Ovary (tissue), 9 donors: ENCODE data around the gene RSPH1. TPM values are rescaled to one million over a fixed set of nuclear protein-coding genes. Genes with fewer than 3 reads are reported as not detected.
"Not testable (repeated sequence)": the region's sequence is repeated elsewhere in the genome, so short reads cannot be mapped to it uniquely, and the experiment has no call there.

Experiments used
- DNase-seq, 5 donors: peaks; one replicate each; pipeline ENCODE4 v3.0.0-alpha.2; 2019 to 2020
- H3K27ac ChIP-seq, 2 donors: fragments of 200-600 bp; one replicate each; pipeline versions ENCODE4 v1.5.1 to v1.8.0; 2019 to 2022
- H3K27me3 ChIP-seq: fragments of 200-600 bp; one replicate; pipeline ENCODE4 v1.8.0; 2022
- H3K36me3 ChIP-seq: fragments of 200-600 bp; sonication (generic); one replicate; pipeline ENCODE4 v1.5.1; 2019
- H3K4me1 ChIP-seq: one replicate; pipeline ENCODE4 v1.8.1; 2013; ENCODE audit warnings: mild to moderate bottlenecking, moderate library complexity; ENCODE audit not compliant: insufficient read depth
- H3K4me3 ChIP-seq: fragments of 200-600 bp; sonication (generic); one replicate; pipeline ENCODE4 v1.5.1; 2017
- H3K9me3 ChIP-seq, 2 donors: fragments of 200-600 bp in 1 of 2; sonication (generic) in 1 of 2; one replicate each; pipeline versions ENCODE4 v1.5.1 to v1.8.1; 2013 to 2019; ENCODE audit warnings: mild to moderate bottlenecking in 1 of 2, moderate library complexity in 1 of 2
- CTCF ChIP-seq, 3 donors: fragments of 450-650 bp in 2 of 3; fragments of 200-600 bp in 1 of 3; IDR thresholded peaks; one replicate each; pipeline versions ENCODE4 v1.5.1 to v1.8.0; 2016 to 2022; ENCODE audit warnings: antibody characterized with exemption in 3 of 3, mild to moderate bottlenecking in 1 of 3
- EP300 ChIP-seq: sonication (generic); formaldehyde crosslinking; IDR thresholded peaks from one replicate; pipeline ENCODE4 v1.6.1; 2017; ENCODE audit warnings: antibody characterized with exemption
- POLR2A ChIP-seq: fragments of 450-650 bp; IDR thresholded peaks from one replicate; pipeline ENCODE4 v1.6.1; 2017; ENCODE audit warnings: antibody characterized with exemption, mild to moderate bottlenecking, moderate library complexity
- WGBS, 3 donors: extraction: QIAGEN DNeasy Blood & Tissue Kit in 1 of 3; methylation state at CpG; one replicate each; pipeline versions ENCODE4 v1.1.5 to v1.1.7; 2013 to 2017; 5-methylcytosine and 5-hydroxymethylcytosine counted together
- intact Hi-C, 4 donors: fragments of 100-400 bp; cut with DNase I; formaldehyde crosslinking; loops; one replicate each; pipeline versions ENCODE4 v1.11.0 to v1.15.1; 2022 to 2023
- polyA plus RNA-seq, 2 donors: library from polyadenylated mRNA; stranded (reverse); fragments of 200-250 nt in 1 of 2; fragments of 350-450 nt in 1 of 2; fragmentation: Illumina TruSeq in 1 of 2; extraction: RNeasy Lipid Tissue Mini Kit (QIAGEN cat#74804) in 1 of 2; gene quantifications; one replicate each; pipeline ENCODE4 v1.2.3, GENCODE V29; 2013 to 2014
- total RNA-seq, 7 donors: library from RNA; depleted of rRNA in 2 of 7; stranded (reverse); fragments of >200 nt in 2 of 7; fragmentation: NEBNext Ultra II Directional in 3 of 7; extraction: Animal tissue kit (Norgen Biotek cat#: 25700) in 3 of 7; gene quantifications; one replicate each; pipeline versions ENCODE4 v1.1.0 to v1.2.4, GENCODE V29; 2016 to 2023
- donor health status: DM: no; HTN: no; CAD: no; lungs with moderate emphysema.
- donor health status: DM: no; HTN: no; CAD: no.
- donor health status: Bipolar disorder and iron deficiency.
- donor health status: DM: yes; HTN: yes; CAD: no.
- donor health status: DM: no; HTN: no; CAD: no.
- donor health status: DM: yes; HTN: yes; CAD: no.

Gene RSPH1
- total and polyA plus RNA-seq, 9 donors = 0.76 to 37.5 (median 2.5) TPM

GRCh38 chr21:42471206-42471605 is 24.8 kb downstream of the RSPH1 start:
- Histone ChIP-seq H3K4me3 (no peak overlapping the region), H3K27me3 (no peaks in the 10 kb centered on the region), H3K9me3 (no peaks in the 10 kb centered on the region), H3K36me3 (no peaks in the 10 kb centered on the region), H3K27ac (no peak overlapping the region), H3K4me1 (no peaks in the 10 kb centered on the region)
- 86 to 91% (median 90%) methylated on average over 9 of the region's 9 CpGs for WGBS, 3 donors
- no peak for DNase-seq
- TF ChIP-seq POLR2A = no peak
- TF ChIP-seq CTCF (IDR thresholded peaks at IDR 0.05) = no peak
- no peak for TF ChIP-seq EP300
- intact Hi-C loops = loop anchor here in 1 of 4 donors (5.0 kb wide), 1 partner anchor 49 kb away; no protein-coding TSS in a partner anchor

DNA sequence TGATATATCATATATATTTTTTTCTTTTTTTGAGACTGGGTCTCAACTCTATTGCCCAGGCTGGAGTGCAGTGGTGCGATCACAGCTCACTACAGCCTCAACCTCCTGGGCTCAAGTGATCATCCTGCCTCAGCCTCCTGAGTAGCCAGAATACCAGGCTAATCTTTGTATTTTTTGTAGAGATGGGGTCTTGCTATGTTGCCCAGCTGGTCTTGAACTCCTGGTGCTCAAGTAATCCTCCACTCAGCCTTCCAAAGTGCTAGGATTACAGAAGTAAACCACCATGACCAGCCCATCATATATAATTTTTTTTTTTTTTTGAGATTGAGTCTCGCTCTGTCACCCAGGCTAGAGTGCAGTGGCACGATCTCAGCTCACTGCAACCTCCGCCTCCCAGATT is 26.3 kb downstream of the RSPH1 start:
- H3K36me3 ChIP-seq, DNase-seq, H3K9me3 ChIP-seq, H3K4me1 ChIP-seq, H3K27me3 ChIP-seq, H3K27ac ChIP-seq, H3K4me3 ChIP-seq: not testable (repeated sequence)
- intact Hi-C loops = loop anchor here in 1 of 4 donors (5.0 kb wide), 1 partner anchor 47 kb away; no protein-coding TSS in a partner anchor
- 95 to 97% (median 97%) methylated on average over 4 of the region's 4 CpGs for WGBS, 3 donors

- WGBS, 3 donors = 87 to 96% (median 88%) methylated on average over 2 of the region's 2 CpGs
- no peaks in the 10 kb centered on the region for H3K9me3 ChIP-seq
- no peak for DNase-seq
- no peak for TF ChIP-seq CTCF (IDR thresholded peaks at IDR 0.05)
- no peak for TF ChIP-seq POLR2A
- no peak for TF ChIP-seq EP300
- no peak overlapping the region for H3K27ac ChIP-seq
- no peaks in the 10 kb centered on the region for H3K27me3 ChIP-seq
- intact Hi-C loops = no loop called here
- no peak overlapping the region for H3K4me3 ChIP-seq
- no peaks in the 10 kb centered on the region for H3K4me1 ChIP-seq
- H3K36me3 ChIP-seq = no peaks in the 10 kb centered on the region
Observed at GRCh38 chr21:42469272-42469671, 26.8 kb downstream of the RSPH1 start.

DNA sequence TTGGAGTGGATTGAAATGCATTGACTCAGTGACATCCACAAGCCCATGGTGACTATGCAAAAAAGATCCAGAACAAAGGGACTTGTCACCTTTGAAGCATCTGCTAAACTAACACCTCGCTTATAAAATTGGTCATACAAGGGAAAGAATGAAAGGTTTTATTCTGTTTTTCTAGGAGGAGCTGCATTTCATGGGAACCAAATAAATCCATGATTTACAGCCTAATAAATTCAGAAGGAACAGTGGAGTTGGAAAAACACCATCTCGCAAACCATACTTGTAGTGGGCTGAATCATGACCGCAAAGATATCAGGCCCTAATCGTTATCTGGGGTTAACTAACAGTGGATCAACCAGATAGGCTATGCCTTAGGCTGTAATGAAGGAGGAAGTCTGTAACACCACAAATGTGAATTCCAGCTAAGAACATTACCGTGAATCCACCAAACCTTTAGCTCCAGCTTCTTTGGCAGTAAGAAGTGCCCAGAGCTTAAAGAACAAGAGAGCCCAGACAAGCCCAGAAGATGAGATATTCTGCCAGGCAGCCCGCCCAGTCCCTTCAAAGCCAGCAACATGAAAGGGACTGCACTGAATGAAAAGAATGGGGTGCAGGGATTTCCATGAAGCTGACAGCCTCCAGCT is 27.4 kb downstream of the RSPH1 start:
- 63 to 86% (median 81%) methylated on average over 6 of the region's 6 CpGs for WGBS, 3 donors
- no peaks in the 10 kb centered on the region for H3K27me3 ChIP-seq
- DNase-seq = no peak
- H3K9me3 ChIP-seq = no peaks in the 10 kb centered on the region
- H3K4me3 ChIP-seq = no peak overlapping the region
- no peaks in the 10 kb centered on the region for H3K4me1 ChIP-seq
- no peaks in the 10 kb centered on the region for H3K36me3 ChIP-seq
- intact Hi-C loops = no loop called here
- TF ChIP-seq POLR2A = no peak
- TF ChIP-seq EP300 = no peak
- no peak for TF ChIP-seq CTCF (IDR thresholded peaks at IDR 0.05)
- no peak overlapping the region for H3K27ac ChIP-seq

DNA sequence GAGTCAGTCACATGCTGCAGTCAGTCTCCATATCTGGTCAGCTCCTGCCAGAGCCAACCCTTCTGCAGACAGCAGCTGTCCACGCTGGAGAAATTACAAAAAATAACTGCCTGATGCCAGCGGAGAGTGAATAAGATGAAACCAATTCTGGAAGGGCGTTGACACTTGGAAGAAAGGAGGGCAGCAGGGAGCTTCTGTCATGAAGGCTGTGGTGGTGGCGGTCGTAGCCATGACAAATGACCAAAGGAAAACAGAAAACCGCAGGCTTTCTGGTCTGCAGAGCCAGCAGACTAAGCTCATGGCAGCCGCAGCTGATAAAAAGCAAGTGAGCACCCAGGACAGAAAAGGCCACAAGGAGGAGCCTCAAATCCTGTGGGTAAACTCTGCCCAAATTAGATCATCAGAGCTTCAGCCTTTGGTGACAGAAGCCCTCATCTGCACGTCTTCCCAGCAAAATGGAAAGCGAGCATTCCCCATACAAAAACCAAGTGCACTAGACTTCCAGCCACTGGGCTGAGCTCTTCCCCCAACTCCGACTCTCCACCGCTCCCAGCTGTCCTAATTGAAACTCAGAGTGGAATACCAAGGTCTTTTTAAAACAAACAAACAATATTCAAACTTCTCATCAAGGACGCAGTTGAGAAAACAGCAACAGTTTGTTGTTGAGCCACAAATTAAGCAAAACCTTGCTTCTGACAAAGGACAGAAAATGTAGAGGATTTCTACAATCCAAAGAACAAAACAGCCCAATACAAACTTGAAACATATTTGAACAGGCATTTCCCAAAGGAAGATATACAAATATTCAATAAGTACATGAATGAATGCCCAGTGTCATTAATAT is 28.7 kb downstream of the RSPH1 start:
- H3K36me3 ChIP-seq = no peaks in the 10 kb centered on the region
- no peak overlapping the region for H3K4me3 ChIP-seq
- DNase-seq = no peak
- no peak overlapping the region for H3K27ac ChIP-seq
- intact Hi-C loops = no loop called here
- H3K4me1 ChIP-seq = no peaks in the 10 kb centered on the region
- TF ChIP-seq EP300 = no peak
- no peak for TF ChIP-seq POLR2A
- no peak for TF ChIP-seq CTCF (IDR thresholded peaks at IDR 0.05)
- no peaks in the 10 kb centered on the region for H3K9me3 ChIP-seq
- WGBS, 3 donors = 26 to 45% (median 35%) methylated on average over 12 of the region's 12 CpGs
- H3K27me3 ChIP-seq = no peaks in the 10 kb centered on the region
